Left colon (tissue), 2 donors: ENCODE results near the gene HOMER3. TPM values are rescaled to one million over a fixed set of nuclear protein-coding genes. Genes with fewer than 3 reads are reported as not detected.
"Not testable (repeated sequence)": the region's sequence is repeated elsewhere in the genome, so short reads cannot be mapped to it uniquely, and the experiment has no call there.

Source experiments
- ATAC-seq: fragments of 200-7000 bp; cut with Tn5 transposase; one replicate; pipeline ENCODE4 v1.9.1; 2020; ENCODE audit warnings: mild to moderate bottlenecking, moderate library complexity
- DNase-seq, 2 donors: peaks; one replicate each; pipeline ENCODE4 v3.0.0-alpha.2; 2020
- intact Hi-C, 2 donors: fragments of 100-400 bp; cut with DNase I in 1 of 2; cut with micrococcal nuclease in 1 of 2; formaldehyde crosslinking; loops; one replicate each; pipeline versions ENCODE4 v1.11.2 to v1.14.0; 2022; cut with DNase I, micrococcal nuclease
- total RNA-seq, 2 donors: library from RNA; stranded (reverse); fragmentation: NEBNext Ultra II Directional; extraction: Animal tissue kit (Norgen Biotek cat#: 25700); gene quantifications; one replicate each; pipeline ENCODE4 v1.2.1, GENCODE V29; 2021
- donor health status: DM: no; HTN: no; CAD: no.
- donor health status: DM: yes; HTN: yes; CAD: no.

HOMER3 gene
- total RNA-seq, 2 donors from 2014 or later, result 3.9 to 7.9 TPM

- no peak for ATAC-seq
- intact Hi-C loops, result no loop called here
- no peak for DNase-seq
Measured at GRCh38 chr19:18960370-18960769, 19.4 kb upstream of the HOMER3 start.

DNA sequence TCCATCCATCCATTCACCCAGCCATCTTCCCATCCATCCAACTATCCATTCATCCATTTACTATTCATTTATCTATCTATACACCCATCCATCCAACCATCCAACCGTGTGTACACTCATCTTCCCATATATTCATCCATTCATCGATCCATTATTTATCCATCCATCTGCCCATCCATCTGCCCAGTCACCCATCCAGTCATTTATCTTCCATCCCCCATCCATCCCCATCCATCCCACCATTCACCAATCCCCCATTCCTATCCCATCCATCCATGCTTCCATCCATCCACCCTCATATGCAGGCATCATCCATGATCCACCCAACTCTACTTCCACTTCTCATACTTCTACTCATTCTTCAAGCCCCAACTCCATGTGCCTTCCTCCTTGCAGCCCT, 14.0 kb upstream of the HOMER3 start:
- no peak for ATAC-seq
- intact Hi-C loops, result no loop called here
- no peak for DNase-seq

GRCh38 chr19:18954094-18954493, 13.1 kb upstream of the HOMER3 start:
- intact Hi-C loops, result no loop called here
- ATAC-seq (no peak), DNase-seq (no peak)

GRCh38 chr19:18952364-18953003, 11.5 kb upstream of the HOMER3 start:
- ATAC-seq, DNase-seq, intact Hi-C loops: not testable (repeated sequence)

DNA sequence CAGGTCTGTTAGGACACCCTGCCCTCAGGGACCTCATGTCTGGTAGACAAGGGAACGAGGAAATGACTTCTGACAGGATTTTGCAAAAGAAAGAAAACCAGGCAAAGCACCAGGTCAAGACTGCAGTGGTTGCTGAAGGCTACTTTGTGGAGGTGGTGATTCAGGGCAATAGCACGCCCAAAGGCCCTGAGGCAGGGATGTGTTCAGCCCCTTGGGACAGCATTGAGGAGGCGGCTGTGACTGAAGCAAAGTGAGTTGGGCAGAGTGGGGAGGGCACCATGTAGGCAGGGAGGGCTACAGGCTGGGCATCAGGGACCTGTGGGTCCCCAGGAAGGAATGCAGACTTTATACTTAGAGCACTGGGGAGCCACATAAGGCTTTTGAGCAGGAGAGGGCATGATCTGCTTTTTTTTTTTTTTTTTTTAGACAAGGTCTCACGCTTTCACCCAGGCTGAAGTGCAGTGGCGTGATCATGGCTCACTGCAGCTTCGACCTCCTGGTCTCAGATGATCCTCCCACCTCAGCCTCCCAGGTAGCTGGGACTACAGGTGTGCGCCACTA, 10.8 kb upstream of the HOMER3 start:
- DNase-seq, result no peak
- intact Hi-C loops, result no loop called here
- no peak for ATAC-seq

GRCh38 chr19:18949858-18950257, 8.8 kb upstream of the HOMER3 start:
- ATAC-seq (no peak), DNase-seq (no peak)
- intact Hi-C loops, result no loop called here

GRCh38 chr19:18948976-18949356, 7.9 kb upstream of the HOMER3 start:
- DNase-seq, result no peak
- intact Hi-C loops, result no loop called here
- ATAC-seq, result no peak

- no peak for DNase-seq
- no peak for ATAC-seq
- intact Hi-C loops, result no loop called here
Measured at GRCh38 chr19:18948075-18948975, 7.3 kb upstream of the HOMER3 start.

- DNase-seq (peak in 1 of 2 donors; percentile 35), ATAC-seq (no peak)
- intact Hi-C loops, result no loop called here
Measured at GRCh38 chr19:18946918-18947317, 5.9 kb upstream of the HOMER3 start.

GRCh38 chr19:18946335-18946734, 5.3 kb upstream of the HOMER3 start:
- DNase-seq, result no peak
- no peak for ATAC-seq
- intact Hi-C loops, result no loop called here

- no peak for DNase-seq
- ATAC-seq, result no peak
- intact Hi-C loops, result no loop called here
Measured at GRCh38 chr19:18945297-18945696, 4.3 kb upstream of the HOMER3 start.

DNA sequence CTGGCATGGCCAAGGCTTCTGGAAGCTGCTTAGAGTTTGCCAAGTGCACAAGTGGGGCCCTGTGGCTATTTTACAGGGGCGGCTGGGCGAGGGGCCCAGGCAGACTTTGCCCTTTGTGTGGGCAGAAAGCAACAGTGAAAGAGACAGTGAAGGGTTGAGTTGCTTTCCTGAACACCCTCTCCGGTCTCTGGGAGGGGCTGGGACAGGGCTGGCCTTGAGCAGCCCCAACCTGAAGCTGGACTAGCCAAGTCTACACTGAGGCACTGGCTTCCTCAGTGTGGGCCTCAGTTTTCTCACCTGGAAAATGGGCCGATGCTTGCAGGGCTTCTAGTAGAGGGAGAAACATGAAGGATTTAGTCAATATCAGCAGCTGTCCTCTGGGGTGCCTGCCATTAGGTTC, 2.4 kb upstream of the HOMER3 start:
- intact Hi-C loops, result no loop called here
- no peak for DNase-seq

GRCh38 chr19:18942692-18943091, 1.7 kb upstream of the HOMER3 start:
- DNase-seq, result no peak
- no peak for ATAC-seq
- intact Hi-C loops, result no loop called here

More for the DNA sequence above, 2.4 kb upstream of the HOMER3 start:
- no peak for ATAC-seq

DNA sequence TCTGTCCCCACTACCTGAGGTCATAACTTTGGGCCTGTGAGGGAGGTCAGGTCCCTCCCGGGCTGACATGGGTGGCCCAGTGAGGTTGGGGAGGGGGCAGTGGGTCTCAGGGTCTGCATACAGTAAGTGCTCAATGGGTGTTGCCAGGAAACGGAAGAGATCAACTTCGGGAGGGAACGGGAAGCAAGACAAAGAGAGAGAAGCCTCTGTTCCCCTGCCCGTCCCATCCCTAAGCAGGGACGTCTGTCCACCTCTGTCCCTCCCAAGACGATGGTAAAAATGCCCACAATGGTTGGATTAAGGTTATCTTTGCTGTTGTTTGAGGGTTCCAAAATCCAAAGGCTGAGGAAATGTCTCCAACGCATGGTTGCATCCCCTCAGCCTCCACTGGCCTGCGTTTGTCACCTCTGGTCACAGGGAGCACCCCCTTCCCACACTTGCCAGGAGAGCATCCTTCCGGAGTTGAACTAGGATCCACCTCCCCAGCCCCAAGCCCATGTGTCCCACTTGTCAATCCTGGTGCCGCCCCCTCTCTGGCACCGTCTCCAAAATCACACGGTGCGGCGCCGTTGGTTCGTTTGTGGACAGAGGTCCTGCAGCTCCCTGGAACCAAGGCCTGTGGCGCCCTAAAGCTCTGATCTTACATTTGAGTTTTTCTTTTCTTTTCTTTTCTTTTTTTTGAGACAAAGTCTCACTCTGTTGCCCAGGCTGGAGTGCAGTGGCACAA, 774 bp upstream of the HOMER3 start:
- intact Hi-C loops, result no loop called here
- DNase-seq (no peak), ATAC-seq (no peak)

DNA sequence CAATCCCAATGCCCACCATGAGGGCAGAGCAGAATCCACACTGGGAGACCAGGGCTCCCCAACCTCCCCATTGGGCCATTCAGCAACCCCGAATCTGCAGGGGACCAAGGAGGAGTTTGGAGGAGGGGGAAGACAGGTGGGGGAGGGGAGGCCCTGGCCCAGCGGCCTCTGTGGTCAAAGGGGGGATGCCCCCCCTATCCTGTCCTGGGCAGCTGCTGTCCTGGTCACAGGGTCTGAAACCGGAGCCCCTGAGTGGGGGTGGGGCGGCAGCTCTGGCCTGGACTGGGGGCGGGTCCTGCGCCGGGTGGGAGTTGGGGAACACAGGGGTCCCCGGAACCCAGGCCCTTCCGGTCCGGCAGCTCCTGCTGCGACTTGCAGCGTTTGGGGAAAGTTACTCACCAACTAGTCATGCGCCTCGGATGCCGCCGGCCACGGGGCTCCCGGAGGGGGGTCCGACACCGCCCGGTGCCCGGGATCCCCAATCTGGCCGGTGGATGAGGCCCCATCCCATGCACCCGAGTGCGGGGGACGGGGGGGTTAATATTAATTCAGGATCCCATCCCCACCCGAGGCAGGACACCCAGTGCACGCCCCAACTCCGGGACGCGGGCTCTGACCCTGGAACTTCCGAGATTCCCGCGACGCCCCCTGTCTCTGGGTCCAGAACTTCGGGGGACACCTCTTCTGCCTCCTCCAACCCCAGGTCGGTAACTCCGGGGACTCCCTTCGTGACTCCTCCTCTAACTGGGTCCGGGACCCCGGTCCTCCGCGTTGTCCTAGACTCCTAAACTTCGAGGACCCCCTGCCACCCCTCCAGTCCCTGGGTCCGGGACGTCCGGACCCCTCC, 872 bp downstream of the HOMER3 start:
- ATAC-seq, result peak; percentile 11
- DNase-seq, result peak; percentile 45 to 49
- intact Hi-C loops, result no loop called here

DNA sequence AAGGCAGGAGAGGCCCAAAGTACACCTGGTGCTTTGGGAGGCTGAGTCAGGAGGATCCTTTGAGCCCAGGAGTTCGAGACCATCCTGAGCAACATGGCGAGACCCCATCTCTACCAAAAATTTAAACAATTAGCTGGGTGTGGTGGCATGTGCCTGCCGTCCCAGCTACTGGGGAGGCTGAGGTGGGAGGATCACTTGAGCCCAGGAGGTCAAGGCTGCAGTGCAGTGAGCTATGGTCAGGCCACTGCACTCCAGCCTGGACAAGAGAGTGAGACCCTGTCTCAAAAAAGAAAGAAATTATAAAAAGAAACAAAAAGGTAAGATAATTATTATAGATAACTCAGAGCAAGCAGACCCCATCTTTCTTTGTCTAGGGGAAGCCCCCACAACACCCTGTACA, 1.9 kb downstream of the HOMER3 start:
- no peak for ATAC-seq
- intact Hi-C loops, result no loop called here
- DNase-seq, result no peak

DNA sequence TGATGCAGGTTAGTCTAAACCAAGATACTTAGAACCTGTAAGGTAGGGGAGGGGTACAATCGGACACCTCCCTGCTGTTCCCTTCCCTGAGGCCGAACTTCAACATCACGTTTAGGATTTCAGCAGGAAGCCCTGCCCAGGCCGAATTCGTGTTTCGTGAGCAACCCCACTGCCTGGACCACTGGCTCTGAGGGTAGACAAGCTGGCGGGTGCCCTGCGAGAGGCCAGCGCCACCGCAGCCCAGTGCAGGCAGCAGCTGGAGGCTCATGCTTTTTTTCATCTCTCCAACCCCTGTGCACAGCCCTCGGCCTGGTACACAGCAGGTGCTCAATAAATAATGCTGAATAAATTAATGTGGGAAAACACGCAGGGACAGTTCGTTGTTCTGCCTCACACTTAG, 7.7 kb downstream of the HOMER3 start:
- DNase-seq, result no peak
- intact Hi-C loops, result no loop called here
- no peak for ATAC-seq

- ATAC-seq (peak; percentile 95), DNase-seq (peak; percentile 81 to 92)
- intact Hi-C loops, result no loop called here
Measured at GRCh38 chr19:18932216-18932841, 8.7 kb downstream of the HOMER3 start.
